Tracheal epithelial cell (primary cell): ENCODE data around the gene CFAP57. TPM values are rescaled to one million over a fixed set of nuclear protein-coding genes. Genes with fewer than 3 reads are reported as not detected.

ENCODE experiments used
- total RNA-seq: library from RNA; depleted of rRNA; stranded (reverse); fragments of >200 nt; gene quantifications from 2 replicates; pipeline ENCODE4 v1.2.1, GENCODE V29; 2014

The CFAP57 gene
- total RNA-seq, result 0.24 and 1.9 TPM in 2 replicates

DNA sequence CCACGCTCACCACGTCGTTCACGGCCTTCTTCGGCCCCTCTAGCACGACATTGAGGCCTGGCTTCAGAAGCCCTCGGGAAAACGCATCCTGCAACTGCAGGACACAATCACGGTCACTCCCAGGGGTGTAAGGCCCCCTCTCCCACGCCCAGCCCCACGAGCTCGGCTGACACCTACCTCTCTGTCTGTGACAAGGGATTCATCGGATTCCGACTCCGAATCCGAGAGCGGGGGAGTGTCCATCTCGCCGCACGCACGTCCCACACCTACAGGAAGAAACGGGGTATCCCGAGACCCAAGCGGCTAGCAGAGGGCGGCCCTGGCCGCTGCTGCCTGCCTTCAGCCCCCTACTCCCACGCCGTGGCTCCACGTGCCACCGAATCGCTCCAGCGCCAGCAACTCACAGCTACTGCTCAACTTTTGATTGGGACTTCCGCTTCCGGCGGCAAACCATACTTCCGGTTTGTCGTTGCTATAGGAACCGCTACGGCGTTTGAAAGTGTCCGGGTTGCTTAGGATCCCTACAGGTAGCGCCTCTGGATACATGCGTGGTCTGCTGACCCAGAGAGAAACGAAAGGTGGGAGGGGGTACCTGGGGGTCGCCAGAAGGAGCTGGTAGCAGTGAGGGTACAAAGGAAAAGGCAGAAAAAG is at the start of gene CFAP57, which contains the start of gene EBNA1BP2:
TSS of gene CFAP57 (plus strand) at position 455 of the 651 bp plus-strand sequence. CDS start 424 bp downstream, outside the sequence.
TSS of gene EBNA1BP2 (minus strand) at position 415 of the 651 bp plus-strand sequence. CDS start at position 243, 172 bp downstream.

GRCh38 chr1:43269627-43270375 is 97.7 kb downstream of the CFAP57 start, which contains the start of gene TMEM125:
Gene TMEM125 (plus strand): TSS chr1:43269983. CDS start chr1:43272723, 2,740 bp downstream.

DNA sequence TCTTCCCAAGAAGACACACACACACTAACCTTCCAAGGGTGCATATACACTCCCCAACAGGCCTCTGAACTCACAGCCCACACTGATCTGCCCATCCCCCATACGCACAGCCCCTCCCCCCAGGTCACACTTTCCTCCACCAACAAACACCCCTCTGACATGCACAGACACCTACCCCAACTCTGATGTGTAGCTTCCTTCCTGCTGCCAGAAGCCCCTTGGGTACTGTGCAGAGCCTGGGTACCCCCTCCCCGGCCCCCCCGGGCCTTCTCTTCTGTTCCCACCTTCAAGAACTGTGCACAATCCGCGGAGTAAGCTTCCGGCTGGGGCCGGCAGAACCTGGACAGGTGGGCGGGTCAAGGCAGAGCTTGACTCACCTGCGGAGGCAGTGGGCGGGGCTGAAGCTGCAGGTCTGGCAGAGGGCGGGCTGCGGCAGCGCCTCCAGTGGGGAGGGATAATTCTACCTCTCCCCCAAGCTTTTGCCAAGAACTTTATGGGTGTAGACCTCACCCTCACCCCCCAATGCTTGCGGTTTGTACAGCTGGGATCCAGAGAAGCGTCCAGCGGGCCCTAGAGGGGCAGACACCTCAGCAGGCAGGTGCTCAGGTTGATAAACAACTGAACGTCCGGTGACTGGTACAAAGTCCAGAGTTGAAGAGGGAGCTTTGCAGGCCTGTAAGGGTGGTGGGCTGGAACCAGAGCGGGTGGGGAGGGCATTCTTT is 113.3 kb downstream of the CFAP57 start, which contains the start of gene C1orf210:
TSS of gene C1orf210 (minus strand) at position 313 of the 722 bp plus-strand sequence. CDS start 2,311 bp downstream, outside the sequence.

DNA sequence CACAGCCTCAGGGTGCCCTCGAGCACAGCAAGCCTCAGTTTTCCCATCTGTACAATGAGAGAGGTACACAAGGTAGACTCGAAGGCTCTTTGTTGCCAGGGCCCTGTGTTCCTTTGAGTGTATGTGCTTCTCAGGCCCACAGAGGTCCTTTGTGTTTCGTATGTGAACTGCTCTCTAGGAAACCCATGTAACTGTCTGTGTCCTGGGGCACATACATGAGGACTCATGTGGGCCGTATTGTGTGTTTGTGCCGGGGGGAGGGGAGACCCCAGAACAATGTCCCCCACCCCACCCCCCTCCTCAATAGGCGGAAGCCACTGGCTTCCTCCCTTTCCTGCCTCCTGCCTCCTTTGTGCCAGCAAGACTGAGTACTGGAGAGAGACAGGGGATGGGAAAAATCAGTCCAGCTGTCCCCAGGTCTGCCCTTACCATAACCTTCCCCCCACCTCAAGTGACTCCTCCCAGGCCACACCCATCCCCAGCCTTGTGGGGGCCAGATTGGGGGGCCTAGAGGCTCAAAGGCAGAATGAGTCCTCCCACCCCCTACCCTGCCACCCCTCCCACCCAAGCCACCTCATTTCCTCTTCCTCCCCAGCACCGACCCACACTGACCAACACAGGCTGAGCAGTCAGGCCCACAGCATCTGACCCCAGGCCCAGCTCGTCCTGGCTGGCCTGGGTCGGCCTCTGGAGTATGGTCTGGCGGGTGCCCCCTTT is 128.4 kb downstream of the CFAP57 start, which contains the start of gene TIE1:
TSS of gene TIE1 (plus strand) at position 605 of the 717 bp plus-strand sequence. CDS start at position 695, 90 bp downstream.

Other genes with a start within 250 kb of the CFAP57 start
- 1,188 and 2,122 TPM in 2 replicates for gene SLC2A1, start 213.5 kb upstream of the CFAP57 start, total RNA-seq
- gene EBNA1BP2, start within 50 bp of the CFAP57 start, total RNA-seq, result 90.6 and 101 TPM in 2 replicates
- gene TMEM125, start 97.7 kb downstream of the CFAP57 start, total RNA-seq, result 6.3 and 9.0 TPM in 2 replicates
- gene C1orf210, start 113.3 kb downstream of the CFAP57 start, total RNA-seq, result 3.1 and 4.5 TPM in 2 replicates
- gene TIE1, start 128.7 kb downstream of the CFAP57 start, total RNA-seq, result 0.85 and 3.6 TPM in 2 replicates
- gene MPL, start 165.5 kb downstream of the CFAP57 start, total RNA-seq, result not detected in 2 replicates
- gene CDC20, start 186.7 kb downstream of the CFAP57 start, total RNA-seq, result 2.3 and 12.0 TPM in 2 replicates
- 60.1 and 90.6 TPM in 2 replicates for gene ELOVL1, start 195.7 kb downstream of the CFAP57 start, total RNA-seq
- 40.3 and 56.9 TPM in 2 replicates for gene MED8, start 217.5 kb downstream of the CFAP57 start, total RNA-seq
- gene SZT2, start 217.6 kb downstream of the CFAP57 start, total RNA-seq, result 8.9 and 11.7 TPM in 2 replicates